Measurements from ENCODE around the gene KDSR. TPM values are rescaled to one million over a fixed set of nuclear protein-coding genes. Genes with fewer than 3 reads are reported as not detected.

KDSR gene
- total RNA-seq, 1 donor from 2014 or later, result 31.3 TPM

- no peak for TF ChIP-seq CTCF (IDR thresholded peaks at IDR 0.05; ENCODE audit: borderline replicate concordance)
- Histone ChIP-seq H3K4me3 (no peak overlapping the region), H3K9me3 (replicated peaks) (peaks cover 18% of the 10 kb centered on the region), H3K27ac (replicated peaks) (no peak overlapping the region), H3K36me3 (peaks cover 3% of the 10 kb centered on the region), H3K4me1 (no peaks in the 10 kb centered on the region), H3K27me3 (ENCODE audit: low read depth) (no peaks in the 10 kb centered on the region)
- no peak for DNase-seq
- intact Hi-C loops (cut with micrococcal nuclease), result no loop called here
Observed at GRCh38 chr18:63377275-63377980, 10.4 kb upstream of the KDSR start.

- Histone ChIP-seq H3K36me3 (peaks cover 3% of the 10 kb centered on the region), H3K4me3 (no peak overlapping the region), H3K4me1 (no peaks in the 10 kb centered on the region), H3K27me3 (ENCODE audit: low read depth) (no peaks in the 10 kb centered on the region), H3K27ac (replicated peaks) (no peak overlapping the region), H3K9me3 (replicated peaks) (peaks cover 18% of the 10 kb centered on the region)
- intact Hi-C loops (cut with micrococcal nuclease), result no loop called here
- no peak for TF ChIP-seq CTCF (IDR thresholded peaks at IDR 0.05; ENCODE audit: borderline replicate concordance)
- DNase-seq, result no peak
Observed at GRCh38 chr18:63376538-63376937, 9.5 kb upstream of the KDSR start.

- no peaks in the 10 kb centered on the region for H3K27me3 ChIP-seq (ENCODE audit: low read depth)
- peaks cover 4% of the 10 kb centered on the region for H3K36me3 ChIP-seq
- no peak overlapping the region for H3K4me3 ChIP-seq
- intact Hi-C loops (cut with micrococcal nuclease), result no loop called here
- H3K4me1 ChIP-seq, result no peaks in the 10 kb centered on the region
- no peak for TF ChIP-seq CTCF (IDR thresholded peaks at IDR 0.05; ENCODE audit: borderline replicate concordance)
- peaks cover 18% of the 10 kb centered on the region for H3K9me3 ChIP-seq (replicated peaks)
- H3K27ac ChIP-seq (replicated peaks), result no peak overlapping the region
- no peak for DNase-seq
Observed at GRCh38 chr18:63374540-63374939, 7.5 kb upstream of the KDSR start.

GRCh38 chr18:63373161-63373560, 6.2 kb upstream of the KDSR start:
- no peak for TF ChIP-seq CTCF (IDR thresholded peaks at IDR 0.05; ENCODE audit: borderline replicate concordance)
- Histone ChIP-seq H3K4me1 (peaks cover 8% of the 10 kb centered on the region), H3K27me3 (ENCODE audit: low read depth) (no peaks in the 10 kb centered on the region), H3K9me3 (replicated peaks) (peaks cover 18% of the 10 kb centered on the region), H3K4me3 (no peak overlapping the region), H3K36me3 (peaks cover 8% of the 10 kb centered on the region), H3K27ac (replicated peaks) (no peak overlapping the region)
- no peak for DNase-seq
- intact Hi-C loops (cut with micrococcal nuclease), result no loop called here

- peak overlapping the region; percentile 97 for H3K4me3 ChIP-seq
- intact Hi-C loops (cut with micrococcal nuclease), result loop anchor here (10.0 kb wide), 1 partner anchor 66 kb away; no protein-coding TSS in a partner anchor
- peaks cover 6% of the 10 kb centered on the region for H3K9me3 ChIP-seq (replicated peaks)
- H3K36me3 ChIP-seq, result peaks cover 5% of the 10 kb centered on the region
- peaks cover 45% of the 10 kb centered on the region for H3K4me1 ChIP-seq
- H3K27me3 ChIP-seq (ENCODE audit: low read depth), result no peaks in the 10 kb centered on the region
- no peak overlapping the region for H3K27ac ChIP-seq (replicated peaks)
- TF ChIP-seq CTCF (IDR thresholded peaks at IDR 0.05; ENCODE audit: borderline replicate concordance), result no peak
- DNase-seq, result no peak
Observed at GRCh38 chr18:63368611-63369010, 1.6 kb upstream of the KDSR start.

Measured in left ventricle myocardium inferior (tissue), 1 donor.